ENCODE data around the gene SLC7A14. TPM values are rescaled to one million over a fixed set of nuclear protein-coding genes. Genes with fewer than 3 reads are reported as not detected.

SLC7A14 gene
- total and polyA plus RNA-seq, 2 of the 13 experiments (the other 11 are each of a cell fraction or from before 2014, with no cell fraction given): not detected

- TF ChIP-seq THRA (CRISPR knock-in tag; IDR thresholded peaks at IDR 0.05; ENCODE audit: borderline replicate concordance) (peak; percentile 38; the same call in 1 of the 2 replicates), SOX6 (IDR thresholded peaks at IDR 0.05) (no peak), SOX6 (CRISPR knock-in tag; IDR thresholded peaks at IDR 0.05) (peak; percentile 91), MLX (CRISPR knock-in tag; IDR thresholded peaks at IDR 0.05) (no peak), ZSCAN20 (CRISPR knock-in tag; IDR thresholded peaks at IDR 0.05; ENCODE audit: borderline replicate concordance) (no peak), REPIN1 (CRISPR knock-in tag; IDR thresholded peaks at IDR 0.05; ENCODE audit: borderline replicate concordance, low read depth) (peak; percentile 52; the same call in 1 of the 2 replicates), SALL1 (CRISPR knock-in tag; IDR thresholded peaks at IDR 0.05) (peak; percentile 81), KAT7 (CRISPR knock-in tag; IDR thresholded peaks at IDR 0.05; ENCODE audit: borderline replicate concordance) (0 out of 2 replicates have a peak, but pooled peaks have one; percentile 53), RBFOX2 (IDR thresholded peaks at IDR 0.05; ENCODE audit: low read depth, low read length) (peak; percentile 66), ZBTB25 (CRISPR knock-in tag; IDR thresholded peaks at IDR 0.05) (0 out of 2 replicates have a peak, but pooled peaks have one; percentile 19), MIER3 (CRISPR knock-in tag; IDR thresholded peaks at IDR 0.05; ENCODE audit: borderline replicate concordance) (no peak), ATF7-NPFF (CRISPR knock-in tag; IDR thresholded peaks at IDR 0.05; ENCODE audit: low read depth) (no peak), ZNF619 (CRISPR knock-in tag; IDR thresholded peaks at IDR 0.05) (0 out of 2 replicates have a peak, but pooled peaks have one; percentile 58), ZNF432 (CRISPR knock-in tag; IDR thresholded peaks at IDR 0.05; ENCODE audit: borderline replicate concordance) (no peak), NR1H2 (CRISPR knock-in tag; IDR thresholded peaks at IDR 0.05; ENCODE audit: borderline replicate concordance, low read depth) (no peak), SETDB1 (CRISPR knock-in tag; IDR thresholded peaks at IDR 0.05; ENCODE audit: borderline replicate concordance) (no peak), FOSL2 (CRISPR knock-in tag; IDR thresholded peaks at IDR 0.05) (peak; percentile 27; the same call in 1 of the 2 replicates), SIX1 (CRISPR knock-in tag; IDR thresholded peaks at IDR 0.05; ENCODE audit: borderline replicate concordance) (no peak), DMAP1 (CRISPR knock-in tag; IDR thresholded peaks at IDR 0.05) (peak; percentile 66), GABPB1 (CRISPR knock-in tag; IDR thresholded peaks at IDR 0.05) (peak; percentile 31), NKX3-1 (CRISPR knock-in tag; IDR thresholded peaks at IDR 0.05) (no peak), ZFP90 (CRISPR knock-in tag; IDR thresholded peaks at IDR 0.05; ENCODE audit: borderline replicate concordance) (no peak), ZNF605 (CRISPR knock-in tag; IDR thresholded peaks at IDR 0.05) (peak; percentile 79; the same call in 1 of the 2 replicates), PHF8 (CRISPR knock-in tag; IDR thresholded peaks at IDR 0.05) (peak; percentile 70), MEIS1 (CRISPR knock-in tag; IDR thresholded peaks at IDR 0.05; ENCODE audit: borderline replicate concordance) (no peak), ZNF782 (CRISPR knock-in tag; IDR thresholded peaks at IDR 0.05; ENCODE audit: borderline replicate concordance) (no peak; the same call in 1 of the 2 replicates)
Measured at GRCh38 chr3:170425491-170426239, 160.2 kb downstream of the SLC7A14 start (continued).
